Measurements from ENCODE around the gene TSR1.

Gene TSR1

DNA sequence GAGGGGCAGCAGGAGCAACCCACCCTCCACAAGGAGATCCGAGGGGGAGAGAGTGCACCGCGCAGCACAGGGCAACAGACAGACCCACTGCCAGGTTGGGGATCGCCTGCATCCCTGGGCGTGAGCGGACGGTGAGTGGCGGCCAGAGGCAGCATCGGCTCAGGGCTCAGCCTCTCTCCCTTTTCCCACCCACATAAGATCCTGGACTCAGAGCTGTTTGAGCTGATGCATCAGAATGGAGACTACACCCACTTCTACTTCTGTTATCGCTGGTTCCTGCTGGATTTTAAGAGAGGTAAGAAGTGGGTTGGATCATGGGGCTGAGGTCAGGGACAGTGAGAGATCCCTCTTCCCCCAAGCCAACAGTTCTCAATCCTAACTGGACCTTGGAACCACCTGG lies 41.4 kb upstream of the TSR1 start:
- no peak overlapping the region for H3K9ac ChIP-seq
- peaks cover 89% of the 10 kb centered on the region for H3K36me3 ChIP-seq
- no peak for TF ChIP-seq Cebpa-rat (IDR thresholded peaks at IDR 0.05)

DNA sequence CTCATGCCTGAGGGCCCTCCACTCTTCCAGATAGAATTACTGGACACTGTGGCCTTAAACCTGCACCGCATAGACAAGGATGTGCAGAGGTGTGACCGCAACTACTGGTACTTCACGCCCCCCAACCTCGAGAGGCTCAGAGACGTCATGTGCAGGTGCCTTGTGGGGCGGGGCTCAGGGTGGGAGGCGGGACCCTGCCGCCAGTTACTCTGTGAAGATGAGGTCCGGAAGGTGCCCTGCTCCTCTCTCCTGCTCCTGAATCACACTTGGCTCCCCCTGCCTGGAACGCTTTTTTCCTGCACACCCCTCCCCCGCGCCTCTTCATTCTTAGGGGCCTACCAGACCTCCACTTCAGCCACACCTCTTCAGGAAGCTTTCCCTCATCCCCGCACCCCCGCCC lies 39.9 kb upstream of the TSR1 start:
- TF ChIP-seq Cebpa-rat (IDR thresholded peaks at IDR 0.05): no peak
- peaks cover 91% of the 10 kb centered on the region for H3K36me3 ChIP-seq
- H4K20me1 ChIP-seq: no peaks in the 10 kb centered on the region
- H3K9me3 ChIP-seq: no peaks in the 10 kb centered on the region
- no peak overlapping the region for H3K27ac ChIP-seq
- no peaks in the 10 kb centered on the region for H3K4me1 ChIP-seq
- no peak overlapping the region for H3K4me2 ChIP-seq
- H3K4me3 ChIP-seq: no peak overlapping the region
- no peak overlapping the region for H3K9ac ChIP-seq
- H3K27me3 ChIP-seq: no peaks in the 10 kb centered on the region

More for the DNA sequence above, 41.4 kb upstream of the TSR1 start:
- no peak overlapping the region for H3K27ac ChIP-seq
- H3K9me3 ChIP-seq: no peaks in the 10 kb centered on the region
- no peak overlapping the region for H3K4me2 ChIP-seq
- peaks cover under 1% of the 10 kb centered on the region for H3K4me1 ChIP-seq
- no peak overlapping the region for H3K4me3 ChIP-seq
- H4K20me1 ChIP-seq: no peaks in the 10 kb centered on the region
- H3K27me3 ChIP-seq: no peaks in the 10 kb centered on the region

DNA sequence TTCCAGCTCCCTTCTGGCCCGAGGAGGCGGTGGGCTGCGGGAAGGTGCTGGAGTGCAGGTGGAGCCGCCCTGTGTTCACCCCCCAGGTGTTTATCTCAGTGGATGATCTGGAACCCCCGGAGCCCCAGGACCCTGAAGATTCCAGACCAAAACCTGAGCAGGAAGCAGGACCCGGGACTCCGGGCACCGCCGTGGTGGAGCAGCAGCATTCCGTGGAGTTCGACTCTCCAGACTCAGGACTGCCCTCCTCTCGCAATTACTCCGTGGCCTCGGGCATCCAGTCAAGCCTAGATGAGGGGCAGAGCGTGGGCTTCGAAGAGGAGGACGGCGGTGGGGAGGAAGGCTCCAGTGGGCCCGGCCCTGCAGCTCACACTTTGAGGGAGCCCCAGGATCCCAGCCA lies 39.1 kb upstream of the TSR1 start:
- peak overlapping the region; percentile 9; the same call in 1 of the 2 replicates for H3K27ac ChIP-seq
- no peaks in the 10 kb centered on the region for H3K27me3 ChIP-seq
- no peak overlapping the region for H3K4me2 ChIP-seq
- no peak overlapping the region for H3K4me3 ChIP-seq
- peaks cover 91% of the 10 kb centered on the region for H3K36me3 ChIP-seq
- peaks cover under 1% of the 10 kb centered on the region; the same call in 1 of the 2 replicates for H3K4me1 ChIP-seq
- no peaks in the 10 kb centered on the region for H4K20me1 ChIP-seq
- H3K9ac ChIP-seq: no peak overlapping the region
- no peak for TF ChIP-seq Cebpa-rat (IDR thresholded peaks at IDR 0.05)
- H3K9me3 ChIP-seq: no peaks in the 10 kb centered on the region

DNA sequence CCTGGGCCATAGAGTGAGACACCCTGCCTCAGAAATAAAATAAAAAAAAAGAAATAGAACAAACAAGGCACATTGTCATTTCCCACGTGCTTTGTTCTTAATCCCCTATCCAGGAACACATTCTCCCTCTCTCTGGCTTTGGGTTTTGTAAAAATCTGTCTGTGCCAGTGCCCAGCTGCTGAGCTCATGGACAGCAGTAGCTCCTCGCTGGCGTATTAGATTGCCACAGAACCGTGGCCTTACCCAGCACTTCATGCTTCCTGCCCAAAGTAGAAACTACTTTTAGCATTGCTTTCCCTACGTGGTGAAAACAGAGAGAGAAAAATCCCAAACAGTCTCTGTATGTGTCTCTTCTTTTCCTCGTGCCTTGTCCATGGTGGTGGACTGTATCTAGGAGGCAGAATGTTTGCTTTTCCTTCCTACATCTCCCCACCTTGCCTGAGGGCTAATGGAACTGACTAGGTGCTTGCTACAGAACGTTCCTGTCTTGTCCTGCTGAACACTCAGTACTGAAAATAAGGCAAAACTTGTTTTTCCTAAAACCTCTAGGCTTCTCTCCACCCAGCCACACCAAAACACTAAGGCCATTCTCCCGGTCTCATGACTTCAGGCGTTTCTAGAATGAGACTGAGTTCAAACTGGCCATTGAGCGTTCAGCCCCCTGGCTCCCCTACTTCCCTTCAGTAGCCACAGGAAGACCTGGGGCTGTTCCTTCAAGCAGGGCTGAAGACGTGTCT lies 38.5 kb upstream of the TSR1 start:
- Histone ChIP-seq H3K4me1 (peaks cover 8% of the 10 kb centered on the region), H3K4me2 (no peak overlapping the region), H3K9me3 (no peaks in the 10 kb centered on the region), H3K27ac (peak overlapping the region; percentile 9; the same call in 1 of the 2 replicates), H4K20me1 (no peaks in the 10 kb centered on the region), H3K27me3 (no peaks in the 10 kb centered on the region), H3K36me3 (peaks cover 91% of the 10 kb centered on the region), H3K9ac (0 out of 2 replicates have a peak overlapping the region, but pooled peaks have one; percentile 1), H3K4me3 (no peak overlapping the region)
- TF ChIP-seq Cebpa-rat (IDR thresholded peaks at IDR 0.05): no peak

DNA sequence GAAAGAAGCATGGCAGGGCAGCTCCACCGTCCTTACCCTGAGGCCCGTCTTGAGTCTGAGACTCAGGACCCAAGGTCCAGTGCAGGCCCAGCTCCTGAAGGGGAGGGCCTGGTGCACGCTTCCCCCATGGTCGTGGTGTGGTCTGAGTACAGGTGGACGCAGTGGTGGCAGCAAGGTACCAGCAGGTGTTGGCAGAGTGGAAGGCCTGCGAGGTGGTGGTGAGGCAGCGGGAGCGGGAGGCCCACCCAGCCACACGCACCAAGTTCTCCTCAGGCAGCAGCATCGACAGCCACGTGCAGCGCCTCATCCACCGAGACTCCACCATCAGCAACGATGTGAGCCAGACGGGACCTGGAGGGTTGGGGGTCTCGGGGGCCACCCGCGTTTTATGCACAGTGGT lies 36.9 kb upstream of the TSR1 start:
- H4K20me1 ChIP-seq: no peaks in the 10 kb centered on the region
- H3K9me3 ChIP-seq: no peaks in the 10 kb centered on the region
- H3K27ac ChIP-seq: no peak overlapping the region
- no peak overlapping the region for H3K4me2 ChIP-seq
- no peak for TF ChIP-seq Cebpa-rat (IDR thresholded peaks at IDR 0.05)
- no peak overlapping the region for H3K9ac ChIP-seq
- peaks cover 75% of the 10 kb centered on the region for H3K36me3 ChIP-seq
- no peaks in the 10 kb centered on the region for H3K27me3 ChIP-seq
- peaks cover 23% of the 10 kb centered on the region for H3K4me1 ChIP-seq
- no peak overlapping the region for H3K4me3 ChIP-seq

DNA sequence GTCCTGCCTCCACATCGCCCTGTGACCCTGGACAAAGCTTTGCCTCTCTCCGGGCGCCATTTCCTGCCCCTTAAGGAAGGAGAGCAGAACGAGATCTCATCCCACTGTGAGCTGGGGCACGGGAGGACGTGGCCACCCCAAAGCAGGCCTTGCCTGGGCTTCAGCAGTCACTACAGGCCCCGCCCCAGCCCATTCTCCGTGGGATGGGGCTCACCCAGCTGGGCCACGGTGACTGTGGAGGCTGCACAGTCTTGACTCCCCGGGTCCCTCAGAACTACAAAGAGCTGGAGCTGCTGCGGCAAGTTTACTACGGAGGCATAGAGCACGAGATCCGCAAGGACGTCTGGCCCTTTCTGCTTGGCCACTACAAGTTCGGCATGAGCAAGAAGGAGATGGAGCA lies 36.4 kb upstream of the TSR1 start:
- Histone ChIP-seq H3K36me3 (peaks cover 70% of the 10 kb centered on the region), H3K9ac (no peak overlapping the region), H3K4me3 (no peak overlapping the region), H4K20me1 (no peaks in the 10 kb centered on the region), H3K27me3 (no peaks in the 10 kb centered on the region), H3K9me3 (no peaks in the 10 kb centered on the region), H3K4me1 (peaks cover 28% of the 10 kb centered on the region), H3K4me2 (no peak overlapping the region), H3K27ac (no peak overlapping the region)
- no peak for TF ChIP-seq Cebpa-rat (IDR thresholded peaks at IDR 0.05)

DNA sequence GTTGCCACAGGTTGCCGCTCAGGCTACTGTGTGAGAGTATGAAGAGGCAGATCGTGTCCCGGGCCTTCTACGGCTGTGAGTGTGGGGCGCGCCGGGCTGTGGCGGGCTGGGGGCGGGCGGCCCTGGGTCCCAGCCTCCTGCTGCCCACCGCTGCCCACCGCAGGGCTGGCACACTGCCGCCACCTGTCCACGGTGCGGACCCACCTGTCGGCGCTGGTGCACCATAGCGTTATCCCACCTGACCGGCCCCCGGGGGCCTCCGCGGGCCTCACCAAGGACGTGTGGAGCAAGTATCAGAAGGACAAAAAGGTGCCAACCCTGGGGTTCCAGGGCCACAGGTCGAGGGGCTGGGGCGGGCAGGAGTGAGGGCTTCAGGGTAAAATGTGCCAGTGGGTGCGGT lies 35.9 kb upstream of the TSR1 start:
- Histone ChIP-seq H3K27me3 (no peaks in the 10 kb centered on the region), H3K36me3 (peaks cover 65% of the 10 kb centered on the region), H3K9me3 (no peaks in the 10 kb centered on the region), H3K4me3 (no peak overlapping the region), H4K20me1 (no peaks in the 10 kb centered on the region), H3K9ac (no peak overlapping the region), H3K4me1 (peaks cover 33% of the 10 kb centered on the region), H3K27ac (no peak overlapping the region), H3K4me2 (no peak overlapping the region)
- no peak for TF ChIP-seq Cebpa-rat (IDR thresholded peaks at IDR 0.05)

DNA sequence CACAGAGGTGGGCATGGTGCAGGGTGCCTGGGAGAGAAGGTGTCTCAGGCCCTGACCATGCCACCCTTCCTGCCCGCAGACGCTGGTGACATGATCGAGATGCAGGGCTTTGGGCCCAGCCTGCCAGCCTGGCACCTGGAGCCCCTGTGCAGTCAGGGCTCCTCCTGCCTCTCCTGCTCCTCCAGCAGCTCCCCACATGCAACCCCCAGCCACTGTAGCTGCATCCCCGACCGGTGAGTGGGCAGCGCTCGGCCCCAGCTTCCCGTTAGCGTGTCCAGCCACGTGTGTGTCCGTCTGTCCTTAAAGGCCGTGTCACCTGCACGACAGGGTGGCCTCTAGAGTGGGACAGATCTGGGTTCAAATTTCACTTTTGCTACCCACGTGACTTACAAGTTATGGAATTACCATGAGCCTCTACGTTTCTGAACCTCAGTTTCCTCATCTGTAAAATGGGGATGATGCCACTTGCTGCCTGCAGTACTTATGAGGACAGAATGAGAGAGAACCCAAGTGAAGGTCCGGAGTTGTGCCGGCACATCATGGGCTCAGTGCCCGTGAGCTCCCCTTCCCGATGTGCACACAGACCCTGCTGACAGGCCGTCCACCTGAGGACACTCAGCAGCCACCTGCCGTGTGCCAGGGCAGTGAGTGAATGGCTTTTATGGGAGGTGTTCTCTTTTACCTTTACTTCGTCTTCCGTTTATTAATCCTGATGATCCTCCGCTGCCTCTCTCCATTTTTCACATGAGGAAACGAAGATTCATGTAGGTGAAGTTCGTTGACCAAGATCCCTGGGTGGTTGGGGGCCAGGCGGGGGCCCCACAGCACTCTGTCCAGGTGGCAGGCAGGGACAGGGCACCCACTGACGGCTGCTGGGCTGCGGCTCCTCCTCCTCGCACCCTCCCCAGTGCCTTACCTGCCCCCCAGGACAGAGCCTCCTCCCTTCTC lies 35.2 kb upstream of the TSR1 start:
- Histone ChIP-seq H3K36me3 (peaks cover 66% of the 10 kb centered on the region), H4K20me1 (no peaks in the 10 kb centered on the region), H3K4me1 (peaks cover 39% of the 10 kb centered on the region), H3K4me2 (no peak overlapping the region), H3K27ac (0 out of 2 replicates have a peak overlapping the region, but pooled peaks have one; percentile 76), H3K9me3 (no peaks in the 10 kb centered on the region), H3K9ac (no peak overlapping the region), H3K4me3 (no peak overlapping the region), H3K27me3 (no peaks in the 10 kb centered on the region)
- no peak for TF ChIP-seq Cebpa-rat (IDR thresholded peaks at IDR 0.05)

DNA sequence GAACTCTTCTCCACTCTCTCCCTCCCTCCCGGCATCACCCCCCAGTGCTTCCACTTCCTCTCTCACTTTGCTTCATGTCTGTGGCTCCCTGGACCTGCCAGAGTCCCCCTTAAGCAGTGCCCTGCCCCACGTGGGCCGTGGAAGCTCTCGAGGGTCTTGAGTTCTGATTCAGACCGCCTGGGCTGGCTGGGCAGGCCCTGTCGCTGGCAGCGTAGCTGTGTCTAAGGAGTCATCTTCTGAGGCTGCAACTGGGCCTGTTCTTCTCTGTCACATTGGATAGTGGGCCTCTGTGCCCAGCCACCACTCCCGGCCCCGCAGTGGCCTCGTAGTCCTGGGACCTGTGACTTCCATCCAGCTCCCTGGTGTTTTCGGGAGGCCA lies 33.9 kb upstream of the TSR1 start:
- no peaks in the 10 kb centered on the region for H3K9me3 ChIP-seq
- H3K4me2 ChIP-seq: peak overlapping the region; percentile 79
- peaks cover 66% of the 10 kb centered on the region for H3K36me3 ChIP-seq
- no peak overlapping the region for H3K4me3 ChIP-seq
- no peaks in the 10 kb centered on the region for H4K20me1 ChIP-seq
- no peaks in the 10 kb centered on the region for H3K27me3 ChIP-seq
- H3K9ac ChIP-seq: no peak overlapping the region
- H3K4me1 ChIP-seq: peaks cover 39% of the 10 kb centered on the region
- H3K27ac ChIP-seq: peak overlapping the region; percentile 76
- no peak for TF ChIP-seq Cebpa-rat (IDR thresholded peaks at IDR 0.05)

Measured in BLaER1 (cell line).